HS-5 (cell line): ENCODE results near the gene BRI3BP.
"Not testable (repeated sequence)": the region's sequence is repeated elsewhere in the genome, so short reads cannot be mapped to it uniquely, and the experiment has no call there.

Experiments
- DNase-seq: peaks from one replicate; pipeline ENCODE4 v3.0.0-alpha.2; 2012; ENCODE audit warnings: low read depth

BRI3BP gene

GRCh38 chr12:125068391-125068790 lies 74.9 kb downstream of the BRI3BP start:
- DNase-seq = no peak

DNA sequence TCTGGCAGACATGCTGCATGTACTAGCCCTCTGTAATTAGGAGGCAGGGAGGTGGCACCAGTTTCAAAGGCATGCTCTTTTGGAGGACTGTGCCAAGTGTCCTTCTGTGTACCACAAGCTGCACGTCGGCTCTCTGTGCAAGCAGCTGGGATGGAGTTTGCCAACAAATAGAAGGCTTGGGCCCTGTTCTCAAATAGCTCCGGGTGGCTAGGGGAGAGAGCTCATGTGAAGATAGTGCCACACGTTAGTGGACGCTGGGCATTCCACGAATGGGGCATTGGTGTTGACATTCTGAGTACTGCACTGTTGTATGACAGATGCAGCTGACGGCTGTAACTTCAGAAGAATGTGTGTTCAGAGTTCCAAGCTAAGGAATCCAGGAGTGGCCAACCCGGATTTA lies 76.2 kb downstream of the BRI3BP start:
- DNase-seq = no peak

DNA sequence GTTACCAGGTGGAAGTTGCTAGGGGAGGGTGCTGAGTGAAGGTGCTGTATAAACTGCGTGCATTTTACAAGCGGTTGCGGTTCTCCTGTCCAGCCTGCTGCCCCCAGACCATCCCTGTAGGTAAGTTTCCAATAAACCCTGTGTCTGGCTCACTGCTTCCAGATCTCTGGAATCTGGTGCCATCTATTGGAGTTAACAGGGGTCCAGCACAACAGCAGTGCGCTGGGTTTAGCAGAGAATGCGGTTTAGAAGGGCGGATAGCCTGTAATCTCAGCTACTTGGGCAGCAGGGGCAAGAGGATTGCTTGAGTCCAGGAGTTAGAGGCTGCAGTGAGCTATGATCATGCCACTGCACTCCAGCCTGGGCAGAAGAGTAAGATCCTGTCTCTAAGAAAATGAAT lies 76.7 kb downstream of the BRI3BP start:
- DNase-seq = no peak

- DNase-seq = no peak
These were observed 77.4 kb downstream of the BRI3BP start for GRCh38 chr12:125070661-125071390.

- DNase-seq = no peak
These were observed 78.0 kb downstream of the BRI3BP start for GRCh38 chr12:125071456-125071855.

DNA sequence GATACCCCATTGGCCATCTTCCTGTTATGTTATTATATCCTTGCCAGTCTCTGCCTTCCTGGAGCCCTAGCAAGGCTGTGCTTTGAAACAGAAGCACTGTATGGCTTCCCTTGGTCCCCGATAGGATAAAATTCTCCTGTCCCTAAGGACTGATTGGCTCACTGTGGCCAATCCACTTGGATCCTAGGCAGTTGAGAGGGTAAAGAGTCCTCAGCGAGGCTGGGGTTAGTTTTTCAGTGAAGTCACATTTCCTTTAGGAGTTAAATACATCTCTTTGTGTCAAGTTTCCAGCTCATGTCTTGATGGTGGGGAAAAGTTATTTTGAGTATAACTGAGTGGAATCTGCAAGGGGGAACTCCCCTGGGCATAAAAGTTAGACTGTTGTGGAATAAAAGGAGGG lies 79.1 kb downstream of the BRI3BP start:
- DNase-seq = no peak

DNA sequence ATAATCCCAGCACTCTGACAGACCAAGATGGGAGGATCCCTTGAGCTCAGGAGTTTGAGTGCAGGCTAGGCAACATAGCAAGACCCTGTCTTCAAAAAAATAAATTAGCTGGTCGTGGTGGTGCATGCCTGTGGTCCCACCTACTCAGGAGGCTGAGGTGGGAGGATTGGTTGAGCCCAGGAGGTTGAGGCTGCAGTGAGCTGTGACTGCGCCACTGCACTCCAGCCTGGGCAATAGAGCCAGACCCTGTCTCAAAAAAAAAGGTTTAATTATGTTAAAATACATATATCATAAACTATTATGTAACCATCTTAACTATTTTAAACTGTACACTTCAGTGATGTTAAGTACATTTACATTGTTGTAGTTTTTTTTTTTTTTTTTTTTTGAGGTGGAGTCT lies 80.8 kb downstream of the BRI3BP start:
- not testable (repeated sequence) for DNase-seq

- DNase-seq = no peak
These were observed 82.7 kb downstream of the BRI3BP start for GRCh38 chr12:125076103-125076502.

DNA sequence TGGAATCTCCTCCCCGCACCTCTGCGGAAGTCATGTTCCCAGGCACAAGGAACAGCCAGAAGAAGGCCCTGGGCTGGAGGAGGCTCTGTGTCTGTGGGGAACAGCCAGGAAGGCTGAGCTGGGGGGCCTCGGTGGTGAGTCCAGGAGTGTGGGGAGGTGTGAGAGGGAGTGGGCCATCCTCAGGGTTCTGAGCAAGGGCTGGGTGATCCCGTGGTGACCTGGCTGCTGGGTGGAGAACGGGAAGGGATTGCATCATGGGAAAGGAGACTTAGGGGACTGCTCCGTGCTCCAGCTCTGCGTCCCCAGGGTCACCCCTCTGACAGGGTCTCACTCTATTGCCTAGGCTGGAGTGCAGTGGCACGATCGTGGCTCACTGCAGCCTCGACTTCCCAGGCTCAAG lies 85.6 kb downstream of the BRI3BP start:
- no peak for DNase-seq

DNA sequence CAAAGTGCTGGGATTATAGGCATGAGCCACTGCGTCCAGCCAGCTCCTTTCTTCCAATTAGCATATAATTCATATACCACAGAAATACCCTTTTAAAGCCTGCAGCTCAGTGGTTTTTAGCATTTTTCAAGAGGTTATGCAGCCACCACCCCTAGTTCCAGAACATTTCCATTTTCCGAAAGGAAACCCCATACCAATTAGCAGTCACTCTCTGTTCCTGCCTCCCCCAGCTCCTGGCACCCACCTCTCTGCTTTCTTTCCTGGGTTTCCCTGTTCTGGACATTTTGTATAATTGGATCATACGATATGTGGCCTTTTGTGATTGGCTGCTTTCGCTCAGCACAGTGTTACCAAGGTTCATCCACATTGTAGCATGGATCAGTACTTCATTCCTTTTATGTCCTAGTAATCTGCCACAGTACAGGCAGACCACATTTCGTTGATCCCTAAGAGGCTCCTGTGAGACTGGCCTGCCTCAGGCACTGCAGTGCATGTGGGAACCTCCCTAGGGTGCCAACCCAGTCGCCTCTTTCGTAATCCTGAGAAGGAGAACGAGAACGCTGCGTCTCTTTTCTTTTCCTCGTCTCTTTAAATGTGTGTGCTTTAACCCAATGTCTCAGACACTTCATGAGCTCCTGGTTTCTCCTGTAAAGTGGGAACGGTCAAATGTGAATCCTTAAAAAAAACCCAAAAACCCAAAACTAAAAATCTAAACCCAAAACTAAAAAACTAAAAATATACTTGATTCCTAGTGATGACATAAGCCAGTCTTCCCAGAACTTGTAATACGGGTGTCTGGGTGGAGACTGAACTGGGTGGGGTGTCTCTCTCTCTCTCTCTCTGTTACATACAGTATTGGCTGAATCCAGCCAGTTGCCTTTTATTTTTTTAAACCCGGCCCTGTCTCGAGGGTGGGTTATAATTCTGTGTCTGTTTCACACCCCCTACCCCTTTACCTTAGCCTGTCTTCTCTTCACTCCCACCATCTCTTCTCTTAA lies 86.5 kb downstream of the BRI3BP start:
- no peak for DNase-seq
